GM23248 (cell line): ENCODE results near the gene SCAANT1. TPM values are rescaled to one million over a fixed set of nuclear protein-coding genes. Genes with fewer than 3 reads are reported as not detected.
A peak's percentile ranks its signal among the peaks of the same experiment; 100 is the strongest.

Source experiments
- DNase-seq: peaks from one replicate; pipeline ENCODE4 v3.0.0-alpha.2; 2015
- H2AFZ ChIP-seq: fragments of 200-600 bp; sonication (generic); 2 replicates; pipeline ENCODE4 v1.6.1; 2016; ENCODE audit warnings: antibody characterized with exemption
- H3F3A ChIP-seq: fragments of 200-600 bp; sonication (generic); 2 replicates; pipeline ENCODE4 v1.6.1; 2016; ENCODE audit warnings: mild to moderate bottlenecking, antibody characterized with exemption, mixed run types; ENCODE audit not compliant: insufficient read depth
- H3K27ac ChIP-seq: fragments of 200-600 bp; sonication (generic); 2 replicates; pipeline ENCODE4 v1.5.1; 2016; ENCODE audit warnings: mild to moderate bottlenecking
- H3K27me3 ChIP-seq: fragments of 200-600 bp; sonication (generic); replicated peaks from 2 replicates; pipeline ENCODE4 v1.6.1; 2016; ENCODE audit warnings: mild to moderate bottlenecking; ENCODE audit not compliant: insufficient read depth
- H3K36me3 ChIP-seq: fragments of 200-600 bp; sonication (generic); 2 replicates; pipeline ENCODE4 v1.6.1; 2016; ENCODE audit warnings: low read depth, mild to moderate bottlenecking
- H3K4me1 ChIP-seq: fragments of 200-600 bp; sonication (generic); 2 replicates; pipeline ENCODE4 v1.6.1; 2016; ENCODE audit warnings: mild to moderate bottlenecking; ENCODE audit not compliant: insufficient read depth
- H3K4me2 ChIP-seq: fragments of 200-600 bp; sonication (generic); one replicate; pipeline ENCODE4 v1.6.1; 2016; ENCODE audit warnings: mild to moderate bottlenecking; ENCODE audit not compliant: unreplicated experiment
- H3K4me3 ChIP-seq: fragments of 200-600 bp; sonication (generic); 2 replicates; pipeline ENCODE4 v1.5.1; 2016; ENCODE audit warnings: mild to moderate bottlenecking
- H3K79me2 ChIP-seq: fragments of 200-600 bp; sonication (generic); 2 replicates; pipeline ENCODE4 v1.6.1; 2016; ENCODE audit warnings: mild to moderate bottlenecking; ENCODE audit not compliant: insufficient read depth
- H3K9ac ChIP-seq: fragments of 200-600 bp; sonication (generic); 2 replicates; pipeline ENCODE4 v1.6.1; 2016; ENCODE audit warnings: mild to moderate bottlenecking
- H3K9me2 ChIP-seq: fragments of 200-600 bp; sonication (generic); 2 replicates; pipeline ENCODE4 v1.6.1; 2016; ENCODE audit warnings: mixed run types, mild to moderate bottlenecking, moderate library complexity; ENCODE audit not compliant: insufficient read depth
- H3K9me3 ChIP-seq: fragments of 200-600 bp; sonication (generic); one replicate; pipeline ENCODE4 v1.6.1; 2017; ENCODE audit warnings: low read depth
- H4K20me1 ChIP-seq: fragments of 200-600 bp; sonication (generic); 2 replicates; pipeline ENCODE4 v1.6.0; 2016; ENCODE audit not compliant: insufficient read depth
- EZH2 ChIP-seq: fragments of 200-600 bp; sonication (generic); IDR thresholded peaks from 2 replicates; pipeline ENCODE4 v1.6.1; 2018; ENCODE audit warnings: antibody characterized with exemption, mild to moderate bottlenecking; ENCODE audit not compliant: insufficient read depth, poor library complexity, severe bottlenecking
- EZH2phosphoT487 ChIP-seq: fragments of 200-600 bp; sonication (generic); IDR thresholded peaks from 2 replicates; pipeline ENCODE4 v1.6.1; 2018; ENCODE audit warnings: antibody characterized with exemption, moderate library complexity, mild to moderate bottlenecking, low read depth; ENCODE audit not compliant: insufficient read depth
- WGBS, 2 experiments: methylation state at CpG; one replicate each; pipeline ENCODE4 v1.1.6; 2015 to 2017; ENCODE audit warnings: low lambda C conversion rate in 2 of 2, low coverage in 1 of 2; ENCODE audit errors: missing lambda C conversion rate in 2 of 2; 5-methylcytosine and 5-hydroxymethylcytosine counted together
- in situ Hi-C: fragments of 300-500 bp; cut with MboI; formaldehyde crosslinking; loops from 2 replicates; pipeline ENCODE4 v1.15.0; 2020
- polyA plus RNA-seq: library from polyadenylated mRNA; unstranded; fragments of >200 nt; fragmentation: Nextera tagmentation; extraction: Ambion mirVana; gene quantifications from 2 replicates; pipeline ENCODE4 v1.2.1, GENCODE V29; 2016
- total RNA-seq: library from RNA; depleted of rRNA; stranded (reverse); fragments of >200 nt; shearing (Covaris generic); gene quantifications from 2 replicates; pipeline ENCODE4 v1.2.3, GENCODE V29; 2014

Gene SCAANT1
- total and polyA plus RNA-seq, 2 experiments from 2014 or later = not detected

GRCh38 chr3:63914312-63914711 is 2.1 kb upstream of the SCAANT1 start:
- H2AFZ ChIP-seq = no peak overlapping the region
- H3K9ac ChIP-seq = peak overlapping the region; percentile 92
- H3F3A ChIP-seq = peaks cover 47% of the 10 kb centered on the region
- no peaks in the 10 kb centered on the region for H3K9me2 ChIP-seq
- H3K27ac ChIP-seq = peak overlapping the region; percentile 89
- H3K9me3 ChIP-seq = no peaks in the 10 kb centered on the region
- peaks cover 39% of the 10 kb centered on the region for H3K4me1 ChIP-seq
- in situ Hi-C loops = no loop called here
- H3K4me2 ChIP-seq = peak overlapping the region; percentile 85
- peaks cover 80% of the 10 kb centered on the region for H3K79me2 ChIP-seq
- H4K20me1 ChIP-seq = peaks cover 5% of the 10 kb centered on the region; the same call in 1 of the 2 replicates
- peak; percentile 69 for DNase-seq
- H3K36me3 ChIP-seq = peaks cover 22% of the 10 kb centered on the region
- H3K27me3 ChIP-seq = no peaks in the 10 kb centered on the region
- peak overlapping the region; percentile 82 for H3K4me3 ChIP-seq
- 24 to 33% methylated on average over 5 of the region's 5 CpGs for WGBS, 2 experiments
- TF ChIP-seq EZH2phosphoT487 (no peak), EZH2 (no peak)

- Histone ChIP-seq H4K20me1 (peaks cover 4% of the 10 kb centered on the region; the same call in 1 of the 2 replicates), H3F3A (peaks cover 33% of the 10 kb centered on the region), H3K4me3 (peak overlapping the region; percentile 82), H3K4me2 (peak overlapping the region; percentile 85), H3K27me3 (no peaks in the 10 kb centered on the region), H3K9ac (peak overlapping the region; percentile 92), H3K36me3 (peaks cover 20% of the 10 kb centered on the region), H3K79me2 (peaks cover 82% of the 10 kb centered on the region), H3K4me1 (peaks cover 31% of the 10 kb centered on the region), H3K9me2 (no peaks in the 10 kb centered on the region), H3K27ac (peak overlapping the region; percentile 89), H2AFZ (no peak overlapping the region), H3K9me3 (no peaks in the 10 kb centered on the region)
- in situ Hi-C loops = no loop called here
- peak; percentile 77 for DNase-seq
- 8 to 14% methylated on average over 27 to 46 of the region's 46 CpGs for WGBS, 2 experiments
- TF ChIP-seq EZH2phosphoT487 (no peak), EZH2 (no peak)
Observed at GRCh38 chr3:63912768-63913588, 795 bp upstream of the SCAANT1 start.

- Histone ChIP-seq H2AFZ (peak overlapping the region; percentile 68), H3K9ac (peak overlapping the region; percentile 92), H3K4me1 (peaks cover 28% of the 10 kb centered on the region), H3F3A (peaks cover 26% of the 10 kb centered on the region), H3K27me3 (no peaks in the 10 kb centered on the region), H4K20me1 (no peaks in the 10 kb centered on the region), H3K36me3 (peaks cover 7% of the 10 kb centered on the region; the same call in 1 of the 2 replicates), H3K9me2 (no peaks in the 10 kb centered on the region), H3K9me3 (no peaks in the 10 kb centered on the region), H3K27ac (peak overlapping the region; percentile 89), H3K79me2 (peaks cover 81% of the 10 kb centered on the region), H3K4me2 (peak overlapping the region; percentile 72), H3K4me3 (peak overlapping the region; percentile 82)
- DNase-seq = peak; percentile 54
- WGBS, 2 experiments = 1% methylated on average over 18 of the region's 18 CpGs
- in situ Hi-C loops = no loop called here
- TF ChIP-seq EZH2 = no peak
- no peak for TF ChIP-seq EZH2phosphoT487
Observed at GRCh38 chr3:63911509-63911872, 692 bp downstream of the SCAANT1 start.

GRCh38 chr3:63910891-63911290 is 1.3 kb downstream of the SCAANT1 start:
- Histone ChIP-seq H3K9me3 (no peaks in the 10 kb centered on the region), H3K27me3 (no peaks in the 10 kb centered on the region), H3K36me3 (peaks cover under 1% of the 10 kb centered on the region; the same call in 1 of the 2 replicates), H3K79me2 (peaks cover 81% of the 10 kb centered on the region), H3K9ac (peak overlapping the region; percentile 92), H3K9me2 (no peaks in the 10 kb centered on the region), H2AFZ (peak overlapping the region; percentile 68), H3F3A (peaks cover 26% of the 10 kb centered on the region), H4K20me1 (no peaks in the 10 kb centered on the region), H3K4me3 (peak overlapping the region; percentile 82), H3K4me1 (peaks cover 28% of the 10 kb centered on the region), H3K4me2 (peak overlapping the region; percentile 72), H3K27ac (peak overlapping the region; percentile 89)
- WGBS, 2 experiments = 26 to 34% methylated on average over 1 of the region's 1 CpG
- DNase-seq = peak; percentile 56
- in situ Hi-C loops = no loop called here
- no peak for TF ChIP-seq EZH2phosphoT487
- TF ChIP-seq EZH2 = no peak
